ENCODE data around the gene LYPLAL1. TPM values are rescaled to one million over a fixed set of nuclear protein-coding genes. Genes with fewer than 3 reads are reported as not detected.

LYPLAL1 gene
- total RNA-seq, 2 donors from 2014 or later: 27.6 to 35.7 TPM

DNA sequence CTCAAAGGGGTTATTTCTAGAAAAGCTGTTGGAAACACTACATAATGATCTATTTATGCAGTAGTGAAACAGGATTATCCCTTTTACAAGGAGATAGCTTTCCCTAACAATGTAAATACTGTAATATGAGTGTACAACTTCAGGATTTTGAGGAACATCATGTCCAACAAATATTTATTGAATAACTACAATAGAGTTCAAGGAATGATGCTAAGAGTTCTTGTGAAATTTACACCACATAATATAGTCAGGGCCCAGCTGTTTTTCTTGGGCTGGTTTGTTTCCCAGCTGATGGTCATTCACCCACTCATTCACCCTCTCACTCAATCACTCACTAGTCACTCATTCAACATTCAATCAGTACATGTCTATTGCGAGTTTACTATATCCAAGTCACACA is 12.3 kb upstream of the LYPLAL1 start:
- Mint-ChIP-seq H3K27me3 (ENCODE audit: insufficient read depth) (no peaks in the 10 kb centered on the region), H3K4me3 (no peak overlapping the region), H3K36me3 (ENCODE audit: low read depth) (no peaks in the 10 kb centered on the region), H3K4me1 (peaks cover 17% of the 10 kb centered on the region), H3K27ac (no peak overlapping the region), H3K9me3 (no peaks in the 10 kb centered on the region)
- WGBS, 2 experiments (ENCODE audit: insufficient coverage in 1 of 2, insufficient read length in 1 of 2): 88% methylated on average over 1 of the region's 1 CpG
- DNase-seq: no peak
- TF ChIP-seq, protein P1, sequence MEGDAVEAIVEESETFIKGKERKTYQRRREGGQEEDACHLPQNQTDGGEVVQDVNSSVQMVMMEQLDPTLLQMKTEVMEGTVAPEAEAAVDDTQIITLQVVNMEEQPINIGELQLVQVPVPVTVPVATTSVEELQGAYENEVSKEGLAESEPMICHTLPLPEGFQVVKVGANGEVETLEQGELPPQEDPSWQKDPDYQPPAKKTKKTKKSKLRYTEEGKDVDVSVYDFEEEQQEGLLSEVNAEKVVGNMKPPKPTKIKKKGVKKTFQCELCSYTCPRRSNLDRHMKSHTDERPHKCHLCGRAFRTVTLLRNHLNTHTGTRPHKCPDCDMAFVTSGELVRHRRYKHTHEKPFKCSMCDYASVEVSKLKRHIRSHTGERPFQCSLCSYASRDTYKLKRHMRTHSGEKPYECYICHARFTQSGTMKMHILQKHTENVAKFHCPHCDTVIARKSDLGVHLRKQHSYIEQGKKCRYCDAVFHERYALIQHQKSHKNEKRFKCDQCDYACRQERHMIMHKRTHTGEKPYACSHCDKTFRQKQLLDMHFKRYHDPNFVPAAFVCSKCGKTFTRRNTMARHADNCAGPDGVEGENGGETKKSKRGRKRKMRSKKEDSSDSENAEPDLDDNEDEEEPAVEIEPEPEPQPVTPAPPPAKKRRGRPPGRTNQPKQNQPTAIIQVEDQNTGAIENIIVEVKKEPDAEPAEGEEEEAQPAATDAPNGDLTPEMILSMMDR (conservative IDR thresholded peaks at IDR 0.05): no peak
- H3K9me3 ChIP-seq (ENCODE audit: control insufficient read depth, low read length): no peaks in the 10 kb centered on the region
- H3K27ac ChIP-seq (ENCODE audit: low read depth, low read length): no peak overlapping the region
- no peak overlapping the region for H3K4me3 ChIP-seq (ENCODE audit: low read length)
- H3K9ac ChIP-seq (ENCODE audit: extremely low read depth, low read length, poor library complexity, severe bottlenecking): no peak overlapping the region
- H3K36me3 ChIP-seq (ENCODE audit: control insufficient read depth, insufficient read depth, low read length): no peaks in the 10 kb centered on the region
- no peaks in the 10 kb centered on the region for H3K4me1 ChIP-seq (ENCODE audit: control insufficient read depth, insufficient read depth, low read length)
- H3K27me3 ChIP-seq (ENCODE audit: control insufficient read depth, insufficient read depth, low read length, poor library complexity, severe bottlenecking): no peaks in the 10 kb centered on the region

DNA sequence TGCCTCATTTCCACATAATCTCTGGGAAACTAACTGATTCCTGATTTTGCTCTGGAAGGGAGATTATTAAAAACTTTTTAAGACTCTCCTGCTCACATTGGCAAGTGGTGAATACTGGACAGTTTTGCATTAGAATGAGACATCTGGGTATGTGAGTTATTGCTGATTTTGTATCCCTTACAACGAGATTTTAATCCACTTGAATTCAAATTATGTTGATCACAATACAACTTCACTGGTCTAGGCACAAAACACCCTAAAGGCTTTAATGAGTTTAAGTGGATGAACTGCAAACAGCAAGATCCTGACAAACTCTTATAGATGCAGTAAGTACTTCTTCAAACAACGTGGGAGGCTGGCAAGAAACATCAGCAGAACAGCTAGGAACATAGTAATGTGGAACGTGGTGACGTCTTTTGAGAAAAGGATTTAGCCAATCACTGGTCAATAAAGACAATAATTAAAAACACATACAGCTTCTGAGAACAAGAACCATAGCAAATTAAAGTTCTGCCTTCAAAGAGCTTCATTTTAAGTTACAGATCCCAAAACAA is 10.2 kb upstream of the LYPLAL1 start:
- TF ChIP-seq, protein P1 (conservative IDR thresholded peaks at IDR 0.05): no peak
- Histone ChIP-seq H3K27me3 (ENCODE audit: control insufficient read depth, insufficient read depth, low read length, poor library complexity, severe bottlenecking) (no peaks in the 10 kb centered on the region), H3K36me3 (ENCODE audit: control insufficient read depth, insufficient read depth, low read length) (no peaks in the 10 kb centered on the region), H3K9ac (ENCODE audit: extremely low read depth, low read length, poor library complexity, severe bottlenecking) (no peak overlapping the region), H3K27ac (ENCODE audit: low read depth, low read length) (no peak overlapping the region), H3K9me3 (ENCODE audit: control insufficient read depth, low read length) (no peaks in the 10 kb centered on the region), H3K4me1 (ENCODE audit: control insufficient read depth, insufficient read depth, low read length) (no peaks in the 10 kb centered on the region), H3K4me3 (ENCODE audit: low read length) (no peak overlapping the region)
- no peaks in the 10 kb centered on the region for H3K36me3 Mint-ChIP-seq (ENCODE audit: low read depth)
- no peaks in the 10 kb centered on the region for H3K9me3 Mint-ChIP-seq
- WGBS, 2 experiments (ENCODE audit: insufficient coverage in 1 of 2, insufficient read length in 1 of 2): 77 to 79% methylated on average over 3 to 4 of the region's 4 CpGs
- no peak overlapping the region for H3K4me3 Mint-ChIP-seq
- no peaks in the 10 kb centered on the region for H3K27me3 Mint-ChIP-seq (ENCODE audit: insufficient read depth)
- no peak for DNase-seq
- peaks cover 17% of the 10 kb centered on the region for H3K4me1 Mint-ChIP-seq
- H3K27ac Mint-ChIP-seq: no peak overlapping the region

DNA sequence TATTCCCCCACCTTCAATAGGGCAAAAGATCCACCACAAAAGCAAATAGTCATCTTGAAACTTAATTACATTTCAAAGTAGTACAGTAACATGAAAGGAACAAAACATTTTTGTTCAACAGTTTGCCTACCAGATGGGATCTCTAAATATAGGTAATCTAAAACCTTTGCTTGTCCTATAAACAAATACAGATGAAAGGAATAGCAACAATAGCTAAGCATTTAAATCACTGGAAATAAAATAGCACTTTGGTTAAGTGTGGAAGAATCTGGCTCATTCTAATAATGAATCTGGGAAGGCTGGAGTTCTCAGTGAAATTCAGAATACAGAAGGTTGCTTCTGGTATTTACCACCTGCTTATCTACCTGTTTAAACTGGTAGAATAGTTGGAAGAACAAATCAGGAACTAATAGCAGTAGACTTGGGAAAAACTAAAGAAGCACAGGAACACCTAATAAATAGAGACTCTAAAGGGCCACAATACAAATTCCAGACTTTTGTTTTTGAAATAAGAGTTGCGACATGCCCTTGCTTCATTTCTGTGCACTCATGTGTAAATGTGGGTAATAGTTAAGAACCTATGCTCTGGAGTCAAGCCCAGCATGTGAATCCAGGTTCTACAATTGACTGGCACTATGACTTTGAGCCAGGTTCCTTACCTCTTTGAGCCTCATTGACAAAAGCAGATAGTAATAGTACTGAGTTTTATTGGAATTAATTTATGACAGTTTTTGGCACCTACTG is 2.3 kb upstream of the LYPLAL1 start:
- no peaks in the 10 kb centered on the region for H3K9me3 ChIP-seq (ENCODE audit: control insufficient read depth, low read length)
- TF ChIP-seq, protein P1 (conservative IDR thresholded peaks at IDR 0.05): no peak
- peaks cover 21% of the 10 kb centered on the region for H3K4me1 Mint-ChIP-seq
- peaks cover 3% of the 10 kb centered on the region for H3K4me1 ChIP-seq (ENCODE audit: control insufficient read depth, insufficient read depth, low read length)
- no peaks in the 10 kb centered on the region for H3K27me3 ChIP-seq (ENCODE audit: control insufficient read depth, insufficient read depth, low read length, poor library complexity, severe bottlenecking)
- H3K4me3 ChIP-seq (ENCODE audit: low read length): no peak overlapping the region
- H3K9ac ChIP-seq (ENCODE audit: extremely low read depth, low read length, poor library complexity, severe bottlenecking): no peak overlapping the region
- no peaks in the 10 kb centered on the region for H3K9me3 Mint-ChIP-seq
- H3K4me3 Mint-ChIP-seq: no peak overlapping the region
- no peak overlapping the region for H3K27ac Mint-ChIP-seq
- no peak overlapping the region for H3K27ac ChIP-seq (ENCODE audit: low read depth, low read length)
- WGBS, 2 experiments (ENCODE audit: insufficient coverage in 1 of 2, insufficient read length in 1 of 2): 100% methylated on average over 1 of the region's 1 CpG; no CpG with 5 or more reads in 1 of the 2 experiments
- no peak for DNase-seq
- no peaks in the 10 kb centered on the region for H3K36me3 Mint-ChIP-seq (ENCODE audit: low read depth)
- H3K36me3 ChIP-seq (ENCODE audit: control insufficient read depth, insufficient read depth, low read length): no peaks in the 10 kb centered on the region
- H3K27me3 Mint-ChIP-seq (ENCODE audit: insufficient read depth): no peaks in the 10 kb centered on the region
